Breast epithelium (tissue), 4 donors: ENCODE results near the gene IDH3A. TPM values are rescaled to one million over a fixed set of nuclear protein-coding genes. Genes with fewer than 3 reads are reported as not detected.

ENCODE experiments used
- DNase-seq, 2 donors: peaks; one replicate each; pipeline ENCODE4 v3.0.0-alpha.2; 2019; ENCODE audit warnings: low spot score in 2 of 2
- H3K27ac ChIP-seq, 2 donors: fragments of 200-600 bp; sonication (generic) in 1 of 2; one replicate each; pipeline ENCODE4 v1.5.1; 2016 to 2019; ENCODE audit warnings: mild to moderate bottlenecking in 1 of 2
- H3K27me3 ChIP-seq, 2 donors: fragments of 200-600 bp; sonication (generic) in 1 of 2; one replicate each; pipeline versions ENCODE4 v1.5.1 to v1.6.0; 2017 to 2019; ENCODE audit warnings: control low read depth in 1 of 2, mild to moderate bottlenecking in 1 of 2
- H3K36me3 ChIP-seq: fragments of 200-600 bp; one replicate; pipeline ENCODE4 v1.5.1; 2019
- H3K4me1 ChIP-seq, 2 donors: fragments of 200-600 bp; sonication (generic); one replicate each; pipeline ENCODE4 v1.5.1; 2016 to 2019; ENCODE audit warnings: control low read depth in 1 of 2
- H3K4me3 ChIP-seq, 3 donors: fragments of 200-600 bp; sonication (generic); 1 replicate in 2 of 3; 2 replicates in 1 of 3; pipeline ENCODE4 v1.5.1; 2016 to 2019; ENCODE audit warnings: mild to moderate bottlenecking in 3 of 3, moderate library complexity in 2 of 3
- H3K9me3 ChIP-seq, 2 donors: fragments of 200-600 bp; sonication (generic) in 1 of 2; one replicate each; pipeline ENCODE4 v1.5.1; 2016 to 2019; ENCODE audit warnings: control low read depth in 1 of 2
- POLR2A ChIP-seq: fragments of 450-650 bp; IDR thresholded peaks from one replicate; pipeline ENCODE4 v1.6.1; 2016; ENCODE audit warnings: antibody characterized with exemption, mild to moderate bottlenecking, moderate library complexity
- POLR2AphosphoS5 ChIP-seq, 3 donors: sonication (generic); formaldehyde crosslinking; IDR thresholded peaks; one replicate each; pipeline ENCODE4 v1.6.1; 2017; ENCODE audit warnings: antibody characterized with exemption in 3 of 3
- intact Hi-C: fragments of 100-400 bp; cut with DNase I; formaldehyde crosslinking; loops from one replicate; pipeline ENCODE4 v1.15.1; 2023; ENCODE audit warnings: low total_unique reads
- total RNA-seq, 3 donors: library from RNA; depleted of rRNA; stranded (reverse); fragments of >200 nt; gene quantifications; one replicate each; pipeline ENCODE4 v1.1.0, GENCODE V29; 2016
- TF ChIP-seq, protein P1 (sequence below), 3 donors: fragments of 450-650 bp; IDR thresholded peaks; one replicate each; pipeline ENCODE4 v1.5.1; 2016 to 2017; ENCODE audit warnings: antibody characterized with exemption in 3 of 3, mild to moderate bottlenecking in 3 of 3, moderate library complexity in 3 of 3

The IDH3A gene
- total RNA-seq, 3 donors from 2014 or later: 44.2 to 63.2 (median 52.0) TPM

DNA sequence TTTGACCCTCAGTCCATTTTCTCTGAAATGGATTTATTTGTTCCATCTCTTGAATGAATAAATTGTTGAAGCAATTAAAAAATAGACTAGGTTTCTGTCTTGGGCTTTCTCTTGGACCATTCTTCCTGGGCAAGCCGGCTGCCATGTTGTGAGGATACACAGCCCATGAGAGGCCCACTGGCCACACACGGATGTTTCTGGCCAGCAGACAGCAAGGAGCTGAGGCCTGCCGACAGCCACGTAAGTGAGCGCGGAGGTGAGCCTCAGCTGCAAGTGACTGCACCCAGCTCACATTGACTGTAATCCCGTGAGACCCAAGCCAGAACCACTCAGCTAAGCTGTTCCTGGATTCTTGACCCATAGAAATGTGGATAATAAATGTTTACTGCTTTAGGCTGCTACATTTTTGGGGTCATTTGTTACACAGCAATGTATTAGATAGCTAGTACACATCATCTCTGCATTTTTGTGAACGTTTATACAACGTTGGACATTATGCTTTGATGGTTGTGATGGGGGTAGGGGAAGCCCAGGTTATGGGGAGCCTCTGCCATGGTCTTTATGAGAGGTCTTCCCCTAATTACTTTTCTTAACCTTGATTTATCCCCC is 22.8 kb downstream of the IDH3A start:
- no peak overlapping the region for H3K27ac ChIP-seq
- H3K4me1 ChIP-seq: no peaks in the 10 kb centered on the region
- H3K4me3 ChIP-seq: no peak overlapping the region
- no peaks in the 10 kb centered on the region for H3K9me3 ChIP-seq
- intact Hi-C loops: no loop called here
- DNase-seq: no peak
- TF ChIP-seq POLR2AphosphoS5 (IDR thresholded peaks at IDR 0.05): no peak
- TF ChIP-seq POLR2A: no peak
- TF ChIP-seq, protein P1, sequence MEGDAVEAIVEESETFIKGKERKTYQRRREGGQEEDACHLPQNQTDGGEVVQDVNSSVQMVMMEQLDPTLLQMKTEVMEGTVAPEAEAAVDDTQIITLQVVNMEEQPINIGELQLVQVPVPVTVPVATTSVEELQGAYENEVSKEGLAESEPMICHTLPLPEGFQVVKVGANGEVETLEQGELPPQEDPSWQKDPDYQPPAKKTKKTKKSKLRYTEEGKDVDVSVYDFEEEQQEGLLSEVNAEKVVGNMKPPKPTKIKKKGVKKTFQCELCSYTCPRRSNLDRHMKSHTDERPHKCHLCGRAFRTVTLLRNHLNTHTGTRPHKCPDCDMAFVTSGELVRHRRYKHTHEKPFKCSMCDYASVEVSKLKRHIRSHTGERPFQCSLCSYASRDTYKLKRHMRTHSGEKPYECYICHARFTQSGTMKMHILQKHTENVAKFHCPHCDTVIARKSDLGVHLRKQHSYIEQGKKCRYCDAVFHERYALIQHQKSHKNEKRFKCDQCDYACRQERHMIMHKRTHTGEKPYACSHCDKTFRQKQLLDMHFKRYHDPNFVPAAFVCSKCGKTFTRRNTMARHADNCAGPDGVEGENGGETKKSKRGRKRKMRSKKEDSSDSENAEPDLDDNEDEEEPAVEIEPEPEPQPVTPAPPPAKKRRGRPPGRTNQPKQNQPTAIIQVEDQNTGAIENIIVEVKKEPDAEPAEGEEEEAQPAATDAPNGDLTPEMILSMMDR (IDR thresholded peaks at IDR 0.05): no peak
- peaks cover 6% of the 10 kb centered on the region for H3K36me3 ChIP-seq
- no peaks in the 10 kb centered on the region for H3K27me3 ChIP-seq

- H3K36me3 ChIP-seq: peaks cover 6% of the 10 kb centered on the region
- H3K4me1 ChIP-seq: no peaks in the 10 kb centered on the region
- intact Hi-C loops: no loop called here
- no peaks in the 10 kb centered on the region for H3K27me3 ChIP-seq
- H3K4me3 ChIP-seq: no peak overlapping the region
- H3K27ac ChIP-seq: no peak overlapping the region
- TF ChIP-seq POLR2AphosphoS5 (IDR thresholded peaks at IDR 0.05) (no peak), POLR2A (no peak)
- TF ChIP-seq, protein P1 (IDR thresholded peaks at IDR 0.05): no peak
- H3K9me3 ChIP-seq: no peaks in the 10 kb centered on the region
- no peak for DNase-seq
These were observed 25.2 kb downstream of the IDH3A start for GRCh38 chr15:78174401-78174800.

- Histone ChIP-seq H3K27ac (no peak overlapping the region), H3K9me3 (no peaks in the 10 kb centered on the region), H3K36me3 (peaks cover 6% of the 10 kb centered on the region), H3K27me3 (no peaks in the 10 kb centered on the region), H3K4me1 (no peaks in the 10 kb centered on the region), H3K4me3 (no peak overlapping the region)
- intact Hi-C loops: no loop called here
- DNase-seq: no peak
- TF ChIP-seq POLR2A (no peak), POLR2AphosphoS5 (IDR thresholded peaks at IDR 0.05) (no peak)
- TF ChIP-seq, protein P1 (IDR thresholded peaks at IDR 0.05): no peak
These were observed 26.2 kb downstream of the IDH3A start for GRCh38 chr15:78175330-78175729.

DNA sequence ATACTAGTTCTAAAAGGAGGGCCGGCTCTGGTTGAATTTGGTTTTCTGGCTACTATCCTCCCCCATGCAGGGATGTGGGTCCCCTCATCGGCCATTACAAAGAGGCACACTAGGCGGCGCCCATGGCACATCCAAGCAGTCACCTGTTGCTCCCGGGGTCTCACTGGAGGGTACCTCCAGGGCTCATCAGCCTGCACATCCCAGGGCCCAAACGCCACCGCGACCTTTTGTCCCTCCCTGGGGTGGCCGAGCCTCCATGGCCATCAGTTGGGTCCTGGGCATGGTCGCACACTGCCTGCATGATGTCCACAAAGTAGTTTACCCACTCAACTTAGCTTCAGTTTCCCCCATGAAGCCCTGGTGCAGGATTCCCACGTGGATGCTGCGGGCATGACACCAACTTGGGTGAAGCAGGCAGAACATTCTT is 28.3 kb downstream of the IDH3A start:
- Histone ChIP-seq H3K4me3 (no peak overlapping the region), H3K36me3 (no peaks in the 10 kb centered on the region), H3K27me3 (no peaks in the 10 kb centered on the region), H3K4me1 (no peaks in the 10 kb centered on the region), H3K27ac (no peak overlapping the region), H3K9me3 (no peaks in the 10 kb centered on the region)
- no peak for TF ChIP-seq POLR2A
- TF ChIP-seq, protein P1 (IDR thresholded peaks at IDR 0.05): peak in 2 of 3 donors; percentile 11 to 29
- no peak for DNase-seq
- intact Hi-C loops: no loop called here

- Histone ChIP-seq H3K27ac (no peak overlapping the region), H3K27me3 (no peaks in the 10 kb centered on the region), H3K4me1 (no peaks in the 10 kb centered on the region), H3K4me3 (no peak overlapping the region), H3K36me3 (no peaks in the 10 kb centered on the region), H3K9me3 (no peaks in the 10 kb centered on the region)
- no peak for DNase-seq
- TF ChIP-seq POLR2AphosphoS5 (IDR thresholded peaks at IDR 0.05) (no peak), POLR2A (no peak)
- TF ChIP-seq, protein P1 (IDR thresholded peaks at IDR 0.05): no peak
- intact Hi-C loops: no loop called here
These were observed 28.9 kb downstream of the IDH3A start for GRCh38 chr15:78178064-78178463.
